Activated CD4-positive, CD25-positive, alpha-beta regulatory T cell treated with anti-CD3 and anti-CD28 coated beads, Interleukin-2, amount 50 U/mL, for 72 hours (primary cell): ENCODE data around the gene NIPAL3.
"Not testable (repeated sequence)": the region's sequence is repeated elsewhere in the genome, so short reads cannot be mapped to it uniquely, and the experiment has no call there.

Source experiments
- DNase-seq: peaks from one replicate; pipeline ENCODE4 v3.0.0; 2021

Gene NIPAL3

GRCh38 chr1:24463776-24464735, 48.5 kb downstream of the NIPAL3 start:
- DNase-seq: no peak

- no peak for DNase-seq
These were observed 49.5 kb downstream of the NIPAL3 start for GRCh38 chr1:24465099-24465498.

GRCh38 chr1:24465638-24466037, 50.0 kb downstream of the NIPAL3 start:
- DNase-seq: no peak

GRCh38 chr1:24468685-24469316, 53.2 kb downstream of the NIPAL3 start:
- DNase-seq: no peak

- no peak for DNase-seq
These were observed 55.0 kb downstream of the NIPAL3 start for GRCh38 chr1:24470592-24470991.

GRCh38 chr1:24472527-24473251, 57.1 kb downstream of the NIPAL3 start:
- no peak for DNase-seq

GRCh38 chr1:24474193-24474592, 58.6 kb downstream of the NIPAL3 start:
- DNase-seq: no peak

GRCh38 chr1:24475700-24476099, 60.1 kb downstream of the NIPAL3 start:
- DNase-seq: no peak

GRCh38 chr1:24476571-24476970, 61.0 kb downstream of the NIPAL3 start:
- DNase-seq: no peak

- DNase-seq: no peak
These were observed 61.7 kb downstream of the NIPAL3 start for GRCh38 chr1:24477309-24477708.

- no peak for DNase-seq
These were observed 65.5 kb downstream of the NIPAL3 start for GRCh38 chr1:24481101-24481500.

- no peak for DNase-seq
These were observed 66.4 kb downstream of the NIPAL3 start for GRCh38 chr1:24481843-24482610.

- DNase-seq: no peak
These were observed 67.8 kb downstream of the NIPAL3 start for GRCh38 chr1:24483441-24483840.

- DNase-seq: no peak
These were observed 68.6 kb downstream of the NIPAL3 start for GRCh38 chr1:24484199-24484598.

- no peak for DNase-seq
These were observed 70.9 kb downstream of the NIPAL3 start for GRCh38 chr1:24486331-24487065.

- no peak for DNase-seq
These were observed 71.9 kb downstream of the NIPAL3 start for GRCh38 chr1:24487455-24487854.

- DNase-seq: not testable (repeated sequence)
These were observed 72.6 kb downstream of the NIPAL3 start for GRCh38 chr1:24488159-24488558.

GRCh38 chr1:24489674-24490073, 74.1 kb downstream of the NIPAL3 start:
- no peak for DNase-seq

- no peak for DNase-seq
These were observed 74.6 kb downstream of the NIPAL3 start for GRCh38 chr1:24490101-24490781.

GRCh38 chr1:24491577-24492360, 76.2 kb downstream of the NIPAL3 start:
- DNase-seq: no peak

GRCh38 chr1:24492935-24493334, 77.3 kb downstream of the NIPAL3 start:
- not testable (repeated sequence) for DNase-seq
